PFSK-1 (cell line): ENCODE results near the gene PPARGC1A.

ENCODE experiments used
- FOXP2 ChIP-seq: optimal IDR thresholded peaks from 2 replicates; pipeline ENCODE3; 2011; ENCODE audit warnings: borderline replicate concordance, control low read depth, inconsistent platforms; ENCODE audit not compliant: insufficient read depth; ENCODE audit errors: extremely low read length, extremely low read depth
- POLR2AphosphoS5 ChIP-seq: IDR thresholded peaks from 2 replicates; pipeline ENCODE4 v1.6.1; 2012; ENCODE audit warnings: low read depth, mild to moderate bottlenecking, control low read depth, low read length, moderate library complexity
- SIN3A ChIP-seq: IDR thresholded peaks from 2 replicates; pipeline ENCODE4 v1.6.1; 2012; ENCODE audit warnings: mild to moderate bottlenecking, low read length, moderate library complexity, borderline replicate concordance; ENCODE audit not compliant: insufficient read depth
- TAF1 ChIP-seq: IDR thresholded peaks from 2 replicates; pipeline ENCODE4 v1.6.1; 2012; ENCODE audit warnings: low read length, control low read depth, borderline replicate concordance; ENCODE audit not compliant: insufficient read depth
- TF ChIP-seq, protein P1 (sequence below), 2 experiments: IDR thresholded peaks; 2 replicates each; pipeline versions ENCODE4 v1.6.1 to v1.8.0; 2011 to 2012; ENCODE audit warnings: low read depth in 2 of 2, low read length in 2 of 2, control low read depth in 1 of 2, inconsistent platforms in 1 of 2, mild to moderate bottlenecking in 1 of 2, moderate library complexity in 1 of 2; ENCODE audit not compliant: insufficient read depth in 1 of 2

The PPARGC1A gene

DNA sequence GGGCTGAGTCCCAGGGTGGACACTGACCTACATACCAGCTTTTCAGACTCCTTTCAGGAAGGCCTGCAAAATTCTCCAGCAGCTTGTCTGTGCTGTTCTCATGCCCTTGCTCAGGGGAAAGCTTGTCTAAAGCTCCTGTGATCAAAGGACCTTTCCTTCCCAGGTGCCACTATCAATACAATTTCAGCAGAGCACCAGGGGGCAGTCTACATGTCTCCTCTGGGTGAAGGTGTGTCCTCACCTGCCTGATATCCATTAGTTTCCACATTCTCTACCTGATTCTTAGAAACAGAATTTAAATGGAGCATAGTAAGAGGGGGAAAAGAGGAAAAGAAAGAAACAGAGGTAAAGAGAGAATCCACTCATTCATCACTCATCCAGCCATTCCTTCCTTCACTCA lies 114.2 kb downstream of the PPARGC1A start:
- TF ChIP-seq SIN3A (no peak), FOXP2 (no peak), TAF1 (no peak), POLR2AphosphoS5 (no peak)
- TF ChIP-seq, protein P1, sequence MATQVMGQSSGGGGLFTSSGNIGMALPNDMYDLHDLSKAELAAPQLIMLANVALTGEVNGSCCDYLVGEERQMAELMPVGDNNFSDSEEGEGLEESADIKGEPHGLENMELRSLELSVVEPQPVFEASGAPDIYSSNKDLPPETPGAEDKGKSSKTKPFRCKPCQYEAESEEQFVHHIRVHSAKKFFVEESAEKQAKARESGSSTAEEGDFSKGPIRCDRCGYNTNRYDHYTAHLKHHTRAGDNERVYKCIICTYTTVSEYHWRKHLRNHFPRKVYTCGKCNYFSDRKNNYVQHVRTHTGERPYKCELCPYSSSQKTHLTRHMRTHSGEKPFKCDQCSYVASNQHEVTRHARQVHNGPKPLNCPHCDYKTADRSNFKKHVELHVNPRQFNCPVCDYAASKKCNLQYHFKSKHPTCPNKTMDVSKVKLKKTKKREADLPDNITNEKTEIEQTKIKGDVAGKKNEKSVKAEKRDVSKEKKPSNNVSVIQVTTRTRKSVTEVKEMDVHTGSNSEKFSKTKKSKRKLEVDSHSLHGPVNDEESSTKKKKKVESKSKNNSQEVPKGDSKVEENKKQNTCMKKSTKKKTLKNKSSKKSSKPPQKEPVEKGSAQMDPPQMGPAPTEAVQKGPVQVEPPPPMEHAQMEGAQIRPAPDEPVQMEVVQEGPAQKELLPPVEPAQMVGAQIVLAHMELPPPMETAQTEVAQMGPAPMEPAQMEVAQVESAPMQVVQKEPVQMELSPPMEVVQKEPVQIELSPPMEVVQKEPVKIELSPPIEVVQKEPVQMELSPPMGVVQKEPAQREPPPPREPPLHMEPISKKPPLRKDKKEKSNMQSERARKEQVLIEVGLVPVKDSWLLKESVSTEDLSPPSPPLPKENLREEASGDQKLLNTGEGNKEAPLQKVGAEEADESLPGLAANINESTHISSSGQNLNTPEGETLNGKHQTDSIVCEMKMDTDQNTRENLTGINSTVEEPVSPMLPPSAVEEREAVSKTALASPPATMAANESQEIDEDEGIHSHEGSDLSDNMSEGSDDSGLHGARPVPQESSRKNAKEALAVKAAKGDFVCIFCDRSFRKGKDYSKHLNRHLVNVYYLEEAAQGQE (IDR thresholded peaks at IDR 0.05; ENCODE audit: insufficient read depth in 1 of 2, low read depth in 2 of 2, low read length in 2 of 2): no peak

DNA sequence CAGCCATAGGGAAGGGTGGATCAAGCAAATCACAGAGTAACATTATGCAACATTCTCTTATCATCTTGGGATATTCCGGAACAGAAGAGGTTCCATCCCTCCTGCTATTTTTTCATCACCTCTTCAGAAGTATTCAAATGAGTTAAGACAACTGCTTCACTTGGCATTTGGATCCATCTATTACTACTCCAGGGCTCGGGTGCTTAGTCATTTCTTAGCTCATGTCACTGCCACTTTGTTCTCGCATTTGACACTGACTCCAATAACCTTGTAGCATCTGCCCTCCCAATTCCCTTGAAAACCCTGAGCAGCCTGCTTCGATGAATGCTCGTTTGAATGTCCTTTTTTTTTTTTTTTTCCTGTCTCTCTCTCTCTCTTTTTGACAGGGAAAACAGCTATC lies 114.9 kb downstream of the PPARGC1A start:
- TF ChIP-seq, protein P1 (IDR thresholded peaks at IDR 0.05; ENCODE audit: insufficient read depth in 1 of 2, low read depth in 2 of 2, low read length in 2 of 2): no peak
- no peak for TF ChIP-seq POLR2AphosphoS5
- no peak for TF ChIP-seq FOXP2
- TF ChIP-seq TAF1: no peak
- no peak for TF ChIP-seq SIN3A

DNA sequence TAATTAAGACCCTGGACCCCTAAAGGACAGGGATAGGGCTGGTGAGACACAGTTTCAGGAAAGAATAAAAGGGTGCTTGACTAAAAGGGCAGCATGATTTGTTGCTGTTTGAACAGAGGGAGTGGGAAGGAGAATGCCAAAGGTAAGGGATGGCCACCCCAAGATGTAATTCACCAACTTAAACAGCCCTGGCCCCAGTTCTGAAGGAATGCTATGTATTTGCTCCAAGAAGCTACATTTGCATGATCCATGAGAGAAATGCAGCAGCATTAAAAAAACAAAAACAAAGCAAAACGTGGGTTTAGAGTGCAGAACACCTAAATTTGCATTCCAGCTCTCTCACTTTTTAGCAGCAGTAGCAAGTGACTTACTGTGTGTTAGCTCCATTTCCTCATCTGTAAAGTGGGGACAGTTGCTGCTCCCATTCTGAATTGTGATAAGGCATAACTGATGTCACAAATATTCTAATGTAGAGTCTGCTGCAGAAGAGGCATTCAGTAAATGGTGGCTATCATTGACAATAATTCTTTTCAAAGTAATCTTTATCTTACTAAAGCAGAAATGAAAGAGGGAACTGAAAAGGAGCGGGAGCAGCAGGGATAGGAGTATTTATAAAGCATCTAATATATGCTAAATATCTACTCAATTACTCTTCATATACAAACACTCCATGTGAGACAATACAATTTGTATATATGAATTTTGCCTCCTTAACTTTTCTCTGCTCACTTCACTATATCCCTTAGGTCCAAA lies 115.8 kb downstream of the PPARGC1A start:
- TF ChIP-seq TAF1 (no peak), FOXP2 (no peak), POLR2AphosphoS5 (no peak), SIN3A (no peak)
- TF ChIP-seq, protein P1 (IDR thresholded peaks at IDR 0.05; ENCODE audit: insufficient read depth in 1 of 2, low read depth in 2 of 2, low read length in 2 of 2): no peak

DNA sequence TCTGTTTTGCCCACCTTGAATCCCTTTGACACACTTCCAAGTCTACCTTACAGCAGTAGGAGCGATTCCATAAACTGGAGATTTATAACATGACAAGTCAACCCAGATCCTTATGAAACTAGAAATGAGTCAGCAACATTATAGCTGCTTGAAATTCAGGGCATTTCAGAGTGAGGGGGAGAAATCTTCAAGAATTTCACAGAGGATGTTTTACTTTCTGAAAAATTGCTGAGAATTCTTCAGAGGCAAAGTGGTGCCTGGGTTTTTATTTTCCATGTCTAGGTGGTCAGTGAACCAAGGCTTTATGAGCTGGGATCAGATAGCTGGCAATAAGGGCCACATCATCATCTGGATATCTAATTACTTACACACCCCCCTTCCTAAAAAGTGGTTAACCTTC lies 119.8 kb downstream of the PPARGC1A start:
- TF ChIP-seq, protein P1 (IDR thresholded peaks at IDR 0.05; ENCODE audit: insufficient read depth in 1 of 2, low read depth in 2 of 2, low read length in 2 of 2): no peak
- TF ChIP-seq TAF1 (no peak), FOXP2 (no peak)
